Left ventricle myocardium inferior (tissue), 1 donor: ENCODE data around the gene ZMAT5. TPM values are rescaled to one million over a fixed set of nuclear protein-coding genes. Genes with fewer than 3 reads are reported as not detected.

Experiments
- DNase-seq: peaks from one replicate; pipeline ENCODE4 v3.0.0-alpha.2; 2020
- H3K27ac ChIP-seq: fragments of 200-600 bp; replicated peaks from 2 replicates; pipeline ENCODE4 v1.8.0; 2021
- H3K27me3 ChIP-seq: fragments of 200-600 bp; 2 replicates; pipeline ENCODE4 v1.8.0; 2021; ENCODE audit warnings: low read depth
- H3K36me3 ChIP-seq: fragments of 200-600 bp; 2 replicates; pipeline ENCODE4 v1.8.0; 2021
- H3K4me1 ChIP-seq: fragments of 200-600 bp; 2 replicates; pipeline ENCODE4 v1.8.0; 2021
- H3K4me3 ChIP-seq: fragments of 200-600 bp; 2 replicates; pipeline ENCODE4 v1.8.0; 2021; ENCODE audit warnings: mild to moderate bottlenecking, moderate library complexity
- H3K9me3 ChIP-seq: fragments of 200-600 bp; replicated peaks from 2 replicates; pipeline ENCODE4 v1.8.0; 2021
- intact Hi-C: fragments of 100-400 bp; cut with micrococcal nuclease; formaldehyde crosslinking; loops from one replicate; pipeline ENCODE4 v1.11.0; 2022
- total RNA-seq: library from RNA; stranded (reverse); fragmentation: NEBNext Ultra II Directional; extraction: Animal tissue kit (Norgen Biotek cat#: 25700); gene quantifications from one replicate; pipeline ENCODE4 v1.2.1, GENCODE V29; 2021
- TF ChIP-seq, protein P1 (sequence below): fragments of 200-600 bp; IDR thresholded peaks from 2 replicates; pipeline ENCODE4 v1.8.0; 2021; ENCODE audit warnings: antibody characterized with exemption, mild to moderate bottlenecking, borderline replicate concordance
- donor health status: DM: no; HTN: yes; CAD: no; lungs with severe emphysema.

The ZMAT5 gene
- total RNA-seq, 1 donor from 2014 or later: 20.6 TPM

GRCh38 chr22:29705651-29706050 is 61.2 kb downstream of the ZMAT5 start:
- TF ChIP-seq, protein P1, sequence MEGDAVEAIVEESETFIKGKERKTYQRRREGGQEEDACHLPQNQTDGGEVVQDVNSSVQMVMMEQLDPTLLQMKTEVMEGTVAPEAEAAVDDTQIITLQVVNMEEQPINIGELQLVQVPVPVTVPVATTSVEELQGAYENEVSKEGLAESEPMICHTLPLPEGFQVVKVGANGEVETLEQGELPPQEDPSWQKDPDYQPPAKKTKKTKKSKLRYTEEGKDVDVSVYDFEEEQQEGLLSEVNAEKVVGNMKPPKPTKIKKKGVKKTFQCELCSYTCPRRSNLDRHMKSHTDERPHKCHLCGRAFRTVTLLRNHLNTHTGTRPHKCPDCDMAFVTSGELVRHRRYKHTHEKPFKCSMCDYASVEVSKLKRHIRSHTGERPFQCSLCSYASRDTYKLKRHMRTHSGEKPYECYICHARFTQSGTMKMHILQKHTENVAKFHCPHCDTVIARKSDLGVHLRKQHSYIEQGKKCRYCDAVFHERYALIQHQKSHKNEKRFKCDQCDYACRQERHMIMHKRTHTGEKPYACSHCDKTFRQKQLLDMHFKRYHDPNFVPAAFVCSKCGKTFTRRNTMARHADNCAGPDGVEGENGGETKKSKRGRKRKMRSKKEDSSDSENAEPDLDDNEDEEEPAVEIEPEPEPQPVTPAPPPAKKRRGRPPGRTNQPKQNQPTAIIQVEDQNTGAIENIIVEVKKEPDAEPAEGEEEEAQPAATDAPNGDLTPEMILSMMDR: no peak
- H3K27ac ChIP-seq: no peak overlapping the region
- H3K27me3 ChIP-seq: peaks cover 85% of the 10 kb centered on the region
- H3K4me3 ChIP-seq: no peak overlapping the region
- no peak for DNase-seq
- H3K9me3 ChIP-seq: no peaks in the 10 kb centered on the region
- peaks cover 21% of the 10 kb centered on the region for H3K4me1 ChIP-seq
- no peaks in the 10 kb centered on the region for H3K36me3 ChIP-seq
- intact Hi-C loops: no loop called here

- TF ChIP-seq, protein P1: no peak
- DNase-seq: no peak
- H3K27ac ChIP-seq: no peak overlapping the region
- H3K36me3 ChIP-seq: no peaks in the 10 kb centered on the region
- intact Hi-C loops: no loop called here
- no peaks in the 10 kb centered on the region for H3K9me3 ChIP-seq
- peaks cover 85% of the 10 kb centered on the region for H3K27me3 ChIP-seq
- H3K4me3 ChIP-seq: no peak overlapping the region
- H3K4me1 ChIP-seq: peaks cover 21% of the 10 kb centered on the region
Measured at GRCh38 chr22:29704528-29705285, 62.1 kb downstream of the ZMAT5 start.

GRCh38 chr22:29703569-29704195 is 63.1 kb downstream of the ZMAT5 start:
- no peaks in the 10 kb centered on the region for H3K9me3 ChIP-seq
- intact Hi-C loops: no loop called here
- H3K4me3 ChIP-seq: no peak overlapping the region
- H3K27me3 ChIP-seq: peaks cover 77% of the 10 kb centered on the region
- H3K27ac ChIP-seq: no peak overlapping the region
- TF ChIP-seq, protein P1: no peak
- no peak for DNase-seq
- no peaks in the 10 kb centered on the region for H3K36me3 ChIP-seq
- peaks cover 21% of the 10 kb centered on the region for H3K4me1 ChIP-seq

DNA sequence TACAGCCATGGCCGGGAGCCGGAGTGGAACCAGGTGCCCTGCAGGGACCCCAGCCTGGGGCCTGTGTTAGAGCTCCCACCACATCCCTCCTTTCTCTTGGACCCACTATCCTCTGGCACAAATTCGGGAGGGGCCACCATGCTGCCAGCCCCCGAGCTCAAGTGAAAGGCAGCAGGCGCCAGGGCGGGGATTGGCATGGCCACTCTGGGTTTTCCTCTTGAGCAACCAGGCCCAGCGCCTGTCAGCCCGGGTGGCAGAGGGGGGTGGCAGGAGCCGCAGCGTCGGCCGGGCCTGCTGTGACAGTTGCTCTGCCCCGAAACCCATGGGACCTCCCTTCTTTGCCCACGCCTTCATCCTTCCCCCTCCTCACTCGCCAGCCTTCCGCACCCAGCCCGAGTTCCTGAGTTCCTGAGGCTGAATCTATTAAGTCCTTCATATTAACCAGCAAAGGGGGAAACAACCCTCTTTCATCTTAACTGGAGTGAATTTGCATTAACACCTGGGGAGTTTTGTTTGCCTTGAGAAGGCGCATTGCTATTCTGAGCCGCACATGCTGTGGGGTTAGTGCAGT is 63.8 kb downstream of the ZMAT5 start:
- no peak overlapping the region for H3K27ac ChIP-seq
- peak; percentile 33 for DNase-seq
- intact Hi-C loops: no loop called here

More for the DNA sequence above, 63.8 kb downstream of the ZMAT5 start:
- Histone ChIP-seq H3K9me3 (no peaks in the 10 kb centered on the region), H3K4me3 (no peak overlapping the region), H3K4me1 (peaks cover 21% of the 10 kb centered on the region), H3K36me3 (no peaks in the 10 kb centered on the region), H3K27me3 (peaks cover 76% of the 10 kb centered on the region)
- TF ChIP-seq, protein P1: no peak
